HK-2 (cell line): ENCODE results near the gene NPC1.

ENCODE experiments used
- DNase-seq: peaks from one replicate; pipeline ENCODE4 v3.0.0-alpha.2; 2018; ENCODE audit not compliant: unreplicated experiment

NPC1 gene

GRCh38 chr18:23548275-23548674 lies 38.0 kb downstream of the NPC1 start:
- no peak for DNase-seq

GRCh38 chr18:23547846-23548245 lies 38.5 kb downstream of the NPC1 start:
- DNase-seq = peak; percentile 48

- no peak for DNase-seq
Measured at GRCh38 chr18:23547306-23547705, 39.0 kb downstream of the NPC1 start.

GRCh38 chr18:23545247-23545789 lies 41.0 kb downstream of the NPC1 start:
- DNase-seq = no peak

- DNase-seq = no peak
Measured at GRCh38 chr18:23542461-23542860, 43.8 kb downstream of the NPC1 start.

- DNase-seq = no peak
Measured at GRCh38 chr18:23541349-23542093, 44.8 kb downstream of the NPC1 start.

GRCh38 chr18:23540867-23541266 lies 45.4 kb downstream of the NPC1 start:
- DNase-seq = no peak

- DNase-seq = no peak
Measured at GRCh38 chr18:23539911-23540525, 46.3 kb downstream of the NPC1 start.

- no peak for DNase-seq
Measured at GRCh38 chr18:23539296-23539695, 47.0 kb downstream of the NPC1 start.

- DNase-seq = no peak
Measured at GRCh38 chr18:23538870-23539269, 47.4 kb downstream of the NPC1 start.

GRCh38 chr18:23538001-23538400 lies 48.3 kb downstream of the NPC1 start:
- no peak for DNase-seq

- no peak for DNase-seq
Measured at GRCh38 chr18:23537274-23537673, 49.0 kb downstream of the NPC1 start.

GRCh38 chr18:23536204-23536603 lies 50.1 kb downstream of the NPC1 start:
- no peak for DNase-seq

- DNase-seq = no peak
Measured at GRCh38 chr18:23534276-23534675, 52.0 kb downstream of the NPC1 start.

- no peak for DNase-seq
Measured at GRCh38 chr18:23532848-23533247, 53.5 kb downstream of the NPC1 start.

GRCh38 chr18:23531912-23532311 lies 54.4 kb downstream of the NPC1 start:
- no peak for DNase-seq

GRCh38 chr18:23530195-23530594 lies 56.1 kb downstream of the NPC1 start:
- DNase-seq = no peak

GRCh38 chr18:23529604-23530003 lies 56.7 kb downstream of the NPC1 start:
- peak; percentile 20 for DNase-seq

- no peak for DNase-seq
Measured at GRCh38 chr18:23528580-23529472, 57.5 kb downstream of the NPC1 start.

GRCh38 chr18:23526501-23527063 lies 59.7 kb downstream of the NPC1 start:
- DNase-seq = no peak

- no peak for DNase-seq
Measured at GRCh38 chr18:23524213-23524707, 62.0 kb downstream of the NPC1 start.
